HG03432 (cell line): Measurements from ENCODE around the gene CWC27.

Experiments used
- ATAC-seq: cut with Tn5 transposase; IDR thresholded peaks from one replicate; pipeline ENCODE4 v1.9.1; 2021; ENCODE audit warnings: mild to moderate bottlenecking, moderate library complexity; ENCODE audit not compliant: unreplicated experiment

CWC27 gene, protein sequence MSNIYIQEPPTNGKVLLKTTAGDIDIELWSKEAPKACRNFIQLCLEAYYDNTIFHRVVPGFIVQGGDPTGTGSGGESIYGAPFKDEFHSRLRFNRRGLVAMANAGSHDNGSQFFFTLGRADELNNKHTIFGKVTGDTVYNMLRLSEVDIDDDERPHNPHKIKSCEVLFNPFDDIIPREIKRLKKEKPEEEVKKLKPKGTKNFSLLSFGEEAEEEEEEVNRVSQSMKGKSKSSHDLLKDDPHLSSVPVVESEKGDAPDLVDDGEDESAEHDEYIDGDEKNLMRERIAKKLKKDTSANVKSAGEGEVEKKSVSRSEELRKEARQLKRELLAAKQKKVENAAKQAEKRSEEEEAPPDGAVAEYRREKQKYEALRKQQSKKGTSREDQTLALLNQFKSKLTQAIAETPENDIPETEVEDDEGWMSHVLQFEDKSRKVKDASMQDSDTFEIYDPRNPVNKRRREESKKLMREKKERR

DNA sequence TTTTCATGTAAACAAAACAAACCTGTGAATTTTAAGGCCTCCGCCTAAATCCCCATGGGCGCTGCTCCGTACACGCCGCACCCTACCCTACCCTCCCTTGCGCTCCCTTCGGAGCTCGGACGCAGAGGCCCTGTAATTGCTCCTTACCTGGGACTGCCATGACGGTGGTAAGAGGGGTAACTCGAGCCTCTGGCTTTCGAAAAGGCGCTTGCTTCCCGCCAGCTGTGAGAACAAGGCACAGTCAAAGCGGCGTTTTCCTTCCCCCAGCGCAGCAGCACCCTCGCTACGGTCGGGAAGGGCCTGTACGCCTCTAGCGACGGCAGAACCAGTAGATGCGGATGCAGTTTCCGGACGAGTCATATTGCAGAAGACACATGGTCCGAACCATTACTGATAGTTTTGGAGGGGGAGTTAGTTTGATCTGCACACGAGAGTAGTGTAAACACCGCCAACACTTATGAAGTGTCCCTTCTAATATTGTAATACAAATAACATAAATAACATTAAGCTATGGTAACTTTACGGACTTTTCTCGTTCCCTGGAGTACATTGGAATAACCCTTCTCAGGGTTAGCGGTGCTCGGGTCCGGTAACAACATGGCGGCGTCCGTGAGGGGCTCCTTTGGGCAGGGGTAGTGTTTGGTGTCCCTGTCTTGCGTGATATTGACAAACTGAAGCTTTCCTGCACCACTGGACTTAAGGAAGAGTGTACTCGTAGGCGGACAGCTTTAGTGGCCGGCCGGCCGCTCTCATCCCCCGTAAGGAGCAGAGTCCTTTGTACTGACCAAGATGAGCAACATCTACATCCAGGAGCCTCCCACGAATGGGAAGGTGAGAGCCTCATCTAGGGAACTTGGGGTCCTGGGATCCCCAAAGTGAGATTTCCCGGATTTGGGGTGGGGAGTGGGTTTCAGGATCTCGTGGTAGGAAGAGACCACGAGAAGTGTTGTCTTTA lies at the start of gene CWC27, which contains the start of gene SREK1IP1:
TSS of gene CWC27 (plus strand) at position 573 of the 955 bp plus-strand sequence. CDS start at position 790, 217 bp downstream.
TSS of gene SREK1IP1 (minus strand) at position 334 of the 955 bp plus-strand sequence. CDS start at position 160, 174 bp downstream.
- peak; percentile 98 for ATAC-seq

DNA sequence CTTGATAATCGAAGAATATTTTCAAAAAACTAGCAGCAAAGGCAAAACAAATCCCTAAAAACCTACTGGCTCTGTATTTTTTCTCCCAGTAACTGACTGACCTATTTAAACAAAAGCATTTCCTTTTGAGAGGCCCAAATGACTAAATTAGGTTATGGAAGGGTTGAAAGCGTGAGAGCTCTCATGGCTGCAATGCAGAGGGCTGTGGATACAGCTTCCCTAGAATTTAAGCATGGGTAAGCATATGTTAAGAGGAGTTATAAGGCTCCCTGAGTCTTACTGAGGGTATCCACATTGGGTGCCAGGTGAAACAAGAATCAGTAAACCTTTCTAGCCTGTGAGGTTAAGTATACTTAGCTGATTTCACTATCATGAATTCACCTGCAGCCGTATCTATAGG lies 46.1 kb upstream of the CWC27 start:
- no peak for ATAC-seq

DNA sequence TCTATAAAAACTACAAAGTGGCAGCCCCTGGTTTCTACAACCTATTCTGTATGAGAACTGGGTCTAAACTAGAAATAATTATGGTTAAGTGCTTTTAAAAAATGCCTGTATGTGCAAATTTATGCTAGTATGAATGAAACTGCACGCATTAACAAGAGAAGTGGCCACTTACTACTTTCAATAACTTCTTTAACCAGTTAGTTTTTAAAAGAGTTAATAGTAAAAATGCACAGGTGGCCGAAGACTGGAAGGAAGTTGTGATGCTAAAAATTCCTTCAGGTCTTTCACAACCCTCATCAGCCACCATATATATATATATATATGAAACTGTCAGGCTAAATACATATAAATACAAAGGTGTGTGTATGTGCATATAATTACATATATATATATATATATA lies 41.6 kb upstream of the CWC27 start:
- ATAC-seq = no peak

DNA sequence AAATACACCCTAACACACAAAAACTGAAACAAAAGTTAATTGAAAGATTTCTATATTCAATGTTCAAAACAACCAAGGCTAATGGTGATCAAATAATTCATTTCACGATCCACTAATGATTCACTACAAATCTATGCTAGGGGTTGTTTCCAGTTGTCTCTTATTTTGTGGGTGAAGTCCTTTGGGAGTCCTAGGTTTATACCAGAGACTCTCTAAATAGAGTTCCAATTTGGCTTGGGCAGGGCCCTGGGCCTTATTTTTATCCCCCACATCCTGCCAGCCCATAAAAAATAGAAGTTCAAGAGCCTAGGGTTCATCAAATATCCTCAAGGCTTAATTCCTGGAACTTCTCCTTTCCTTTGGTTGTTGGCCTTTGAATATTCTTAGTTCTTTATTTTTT lies 26.3 kb upstream of the CWC27 start:
- ATAC-seq = no peak

DNA sequence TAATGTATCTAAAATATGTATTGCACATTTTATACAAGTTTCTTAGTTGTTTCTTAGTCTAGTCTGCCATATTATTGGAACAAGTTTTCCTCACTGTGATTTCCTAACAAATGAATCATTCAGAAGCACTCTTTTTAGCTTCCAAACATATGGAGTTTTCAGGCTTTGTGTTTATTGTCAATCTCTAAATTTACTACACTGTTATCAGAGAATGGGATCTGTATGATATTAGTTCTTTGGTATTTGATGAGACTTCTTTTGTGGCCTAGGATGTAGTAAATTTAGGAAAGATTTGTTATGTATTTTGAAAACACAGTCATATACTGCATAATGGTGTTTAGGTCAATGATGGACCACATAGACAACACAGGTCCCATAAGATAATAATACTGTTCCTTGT lies 25.9 kb upstream of the CWC27 start:
- ATAC-seq = no peak

DNA sequence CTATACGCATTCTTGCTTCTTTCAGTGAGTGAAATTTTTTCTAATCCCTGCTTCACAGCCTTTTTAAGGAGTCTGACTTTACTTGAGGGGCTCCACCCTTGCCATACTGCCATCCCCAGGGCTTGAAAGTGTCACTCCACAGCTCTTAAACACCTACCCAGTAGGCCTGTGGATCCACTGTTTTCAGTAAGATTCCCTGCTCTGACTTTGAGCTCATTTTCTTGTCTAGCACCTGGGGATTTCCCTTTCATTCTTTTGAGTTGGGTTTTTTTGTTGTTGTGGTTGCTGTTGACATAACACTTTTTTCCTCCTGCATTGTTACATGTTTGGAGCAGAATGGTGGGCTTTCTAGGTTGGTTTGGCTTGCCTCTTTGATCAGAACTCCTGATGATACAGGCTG lies 23.8 kb upstream of the CWC27 start:
- no peak for ATAC-seq

DNA sequence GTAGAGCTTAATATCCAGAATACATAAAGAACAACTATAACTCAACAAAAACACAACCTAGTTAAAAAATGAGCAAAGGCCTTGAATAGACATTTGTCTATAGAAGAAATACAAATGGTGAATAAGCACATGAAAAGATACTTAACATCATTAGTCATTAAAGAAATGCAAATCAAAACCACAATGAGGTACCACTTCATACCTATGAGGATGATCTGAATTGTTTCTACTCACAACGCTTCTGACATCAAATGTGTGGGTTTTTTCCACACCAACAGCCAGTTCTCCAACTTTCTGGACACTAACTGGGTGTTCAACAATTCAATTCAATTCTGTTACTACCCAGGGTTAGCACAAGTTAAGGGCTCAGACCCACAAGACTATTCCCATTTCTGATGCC lies 22.3 kb upstream of the CWC27 start:
- ATAC-seq = no peak

DNA sequence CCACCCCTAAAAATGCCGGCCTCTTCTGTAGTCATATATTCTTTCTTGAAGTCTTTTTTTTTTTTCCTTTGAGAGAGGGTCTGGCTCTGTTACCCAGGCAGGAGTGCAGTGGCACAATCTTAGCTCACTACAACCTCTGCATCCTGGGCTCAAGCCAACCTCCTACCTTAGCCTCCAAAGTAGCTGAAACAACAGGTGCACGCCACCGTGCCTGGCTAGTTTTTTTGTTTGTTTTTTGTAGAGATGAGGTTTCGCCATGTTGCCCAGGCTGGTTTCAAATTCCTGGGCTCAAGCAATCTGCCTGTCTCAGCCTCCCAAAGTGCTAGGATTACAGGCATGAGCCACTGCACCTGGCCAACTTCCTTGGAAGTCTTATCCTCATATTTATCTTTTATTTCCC lies 19.3 kb upstream of the CWC27 start:
- no peak for ATAC-seq

DNA sequence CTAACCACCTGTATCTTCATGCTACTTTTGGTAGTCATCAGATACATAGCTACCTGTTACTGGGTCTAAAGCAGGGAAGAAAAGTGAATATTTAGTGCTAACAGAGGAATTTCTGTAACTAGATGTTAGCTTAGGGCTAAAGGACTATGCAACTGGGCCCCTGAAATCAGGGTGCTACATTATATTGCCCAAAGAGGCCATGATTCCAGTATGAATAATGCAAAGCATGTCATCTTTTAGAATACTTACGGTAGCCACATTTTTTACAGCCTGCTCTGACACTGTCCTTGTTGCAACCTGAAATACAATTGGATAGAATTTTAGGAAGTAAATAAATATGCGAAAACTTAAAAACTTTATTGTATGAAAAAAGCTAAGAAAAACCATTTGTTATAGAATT lies 14.7 kb upstream of the CWC27 start:
- no peak for ATAC-seq

DNA sequence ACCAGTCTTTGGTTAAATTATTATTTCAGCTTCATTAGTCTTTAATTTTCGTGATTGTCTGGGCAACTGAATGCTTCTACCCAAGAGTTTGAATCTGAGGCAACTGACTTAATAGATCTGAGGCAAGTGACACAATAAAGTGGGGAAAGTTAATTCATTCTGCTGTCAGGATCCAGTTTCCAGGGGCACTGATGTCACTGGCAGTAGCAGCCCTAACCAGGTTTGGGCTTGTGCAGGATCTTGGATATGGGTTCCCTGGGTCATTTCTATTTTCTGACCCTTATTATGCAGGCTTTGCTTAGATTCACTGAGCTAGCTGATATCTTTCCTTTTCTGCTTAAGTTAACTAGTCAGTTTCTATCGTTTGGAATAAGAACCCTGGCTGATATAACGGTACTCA lies 9.8 kb upstream of the CWC27 start:
- no peak for ATAC-seq

DNA sequence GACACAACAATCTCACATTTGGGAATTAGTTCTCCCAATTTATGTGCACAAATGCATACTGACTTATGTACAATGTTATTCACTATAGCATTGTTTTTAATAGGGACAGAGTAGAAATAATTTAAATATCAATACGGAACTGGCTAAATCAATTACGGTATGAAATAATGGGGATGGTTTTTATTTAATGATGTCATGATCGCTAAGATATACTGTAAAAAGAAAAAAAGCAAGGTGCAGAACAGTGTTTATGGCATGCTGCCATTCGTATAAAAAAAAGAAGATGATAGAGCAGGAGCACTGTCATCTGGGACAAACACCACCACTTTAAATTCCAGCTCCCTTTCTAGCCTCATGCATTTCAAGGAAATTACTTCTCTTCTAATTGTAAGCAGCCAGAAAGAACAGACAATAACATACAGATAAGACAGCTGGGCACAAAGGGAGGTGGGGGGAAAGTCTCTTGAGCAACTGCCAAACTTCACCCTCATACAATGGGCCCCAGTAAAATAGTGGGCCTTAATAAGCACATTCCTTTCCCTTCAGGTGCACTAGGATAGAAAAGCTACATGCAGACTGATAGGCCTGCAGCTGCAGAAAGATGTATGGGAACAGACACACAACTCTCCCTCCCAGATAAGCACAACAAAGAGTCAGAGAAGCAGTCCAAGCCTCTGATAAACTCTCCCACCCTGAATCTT lies 8.6 kb upstream of the CWC27 start:
- no peak for ATAC-seq

DNA sequence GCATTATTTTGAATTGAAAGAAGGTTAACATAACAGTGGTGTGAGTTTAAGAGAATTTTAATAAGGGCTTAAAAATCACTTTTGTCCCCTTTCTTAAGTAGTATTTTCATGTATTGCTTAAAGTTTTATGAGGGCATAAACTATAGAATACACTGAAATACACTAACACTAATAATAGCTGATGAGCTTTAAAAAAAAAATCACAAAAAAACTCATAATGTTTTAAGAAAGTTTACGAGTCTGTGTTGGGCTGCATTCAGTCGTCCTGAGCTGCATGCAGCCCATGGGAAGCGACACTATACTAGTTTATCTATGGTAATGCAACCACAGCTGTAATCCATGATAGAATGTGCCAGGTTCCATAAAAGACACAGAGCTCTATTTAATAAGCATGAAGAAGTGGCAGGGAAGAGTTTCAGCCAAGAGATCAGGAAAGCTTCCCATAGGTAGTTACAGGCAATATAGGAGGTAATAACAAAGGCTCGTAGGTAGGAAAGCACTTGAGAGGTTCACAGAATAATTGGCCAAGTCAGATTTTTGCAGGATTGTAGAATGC lies 4.7 kb upstream of the CWC27 start:
- no peak for ATAC-seq

DNA sequence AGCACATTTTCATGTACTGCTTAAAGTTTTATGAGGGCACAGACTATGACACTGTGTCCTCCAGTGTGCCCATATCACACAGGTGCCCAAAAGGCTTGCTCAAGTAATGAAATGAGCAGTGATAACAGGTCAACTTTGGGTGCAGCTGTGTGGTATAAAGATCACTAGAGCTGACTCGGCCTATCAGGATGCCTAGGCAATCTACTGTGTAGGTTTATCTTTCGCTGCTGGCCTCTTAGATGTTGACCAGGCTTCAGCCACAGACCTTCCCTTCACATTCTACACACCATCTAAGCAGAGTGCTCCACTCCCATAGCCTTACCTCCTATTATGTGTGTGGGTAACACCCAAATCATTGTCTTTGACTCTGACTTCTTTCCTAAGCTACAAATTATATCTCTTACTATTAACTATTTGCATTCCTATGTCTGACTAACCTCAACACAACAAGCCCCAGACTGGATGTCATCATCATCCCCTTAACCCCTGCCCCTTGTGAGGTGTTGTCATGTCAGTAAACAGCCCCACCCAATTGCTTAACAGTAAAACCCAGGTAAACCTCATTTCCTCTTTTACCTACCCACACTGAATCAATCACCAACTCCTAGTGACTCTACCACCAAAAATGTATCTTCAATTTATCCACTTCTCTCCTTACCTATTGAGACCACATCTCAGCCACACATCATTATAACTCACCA lies 2.8 kb upstream of the CWC27 start:
- no peak for ATAC-seq

DNA sequence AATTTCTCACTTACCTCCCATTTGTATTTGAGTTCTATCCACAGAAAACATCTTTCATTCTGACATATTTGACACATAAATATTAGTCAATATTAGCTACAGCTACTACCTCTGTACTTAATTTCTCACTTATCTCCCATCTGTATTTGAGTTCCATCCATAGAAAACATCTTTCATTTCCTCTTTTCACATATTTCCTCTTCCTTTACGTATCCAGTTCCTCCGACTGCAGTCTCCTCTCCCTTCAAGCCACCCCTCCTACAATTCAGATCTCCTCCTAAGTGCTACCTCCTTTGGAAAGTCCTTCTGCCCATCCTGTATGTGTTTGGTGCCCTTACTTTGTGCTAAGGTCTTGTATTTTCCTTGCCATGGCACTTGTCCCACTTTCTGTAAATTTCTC lies 1.8 kb upstream of the CWC27 start:
- ATAC-seq = no peak

DNA sequence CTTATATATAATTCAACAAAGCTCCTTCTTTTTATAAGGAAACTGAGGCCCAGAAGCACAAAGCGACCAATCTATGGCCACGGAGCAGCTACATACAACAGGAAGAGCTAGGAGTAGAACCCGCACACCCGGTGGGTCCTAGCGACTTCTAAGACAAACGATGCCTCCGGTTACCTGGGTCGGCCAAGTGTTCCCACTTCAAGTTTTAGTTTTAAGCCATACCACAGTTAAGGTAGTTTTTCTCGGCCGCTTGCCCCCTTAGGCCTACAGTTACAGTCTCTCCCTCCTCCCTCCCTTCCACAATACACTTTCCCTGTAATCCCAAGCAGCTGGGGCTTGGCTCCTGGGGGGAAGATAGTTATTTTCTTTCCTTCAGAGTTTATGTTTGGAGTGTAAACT lies 772 bp upstream of the CWC27 start:
- peak; percentile 16 for ATAC-seq

DNA sequence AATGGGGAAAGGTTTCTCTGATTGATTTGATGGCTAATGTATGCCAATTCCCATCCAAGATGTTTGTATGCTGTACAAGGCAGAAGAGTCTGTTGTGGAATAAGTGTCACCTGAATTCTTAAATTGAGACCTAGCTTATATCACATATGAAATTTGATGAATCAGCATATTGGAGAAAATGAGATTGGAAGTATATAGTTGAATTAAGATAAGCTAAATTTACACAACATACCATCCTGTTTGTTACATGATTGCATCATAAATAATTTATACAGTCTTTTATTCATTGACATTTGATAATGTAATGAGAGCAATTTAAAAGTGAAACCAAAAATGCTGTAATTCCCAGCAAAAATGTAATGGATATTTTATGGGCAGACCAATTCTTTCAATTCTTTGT lies 1.1 kb downstream of the CWC27 start:
- no peak for ATAC-seq

DNA sequence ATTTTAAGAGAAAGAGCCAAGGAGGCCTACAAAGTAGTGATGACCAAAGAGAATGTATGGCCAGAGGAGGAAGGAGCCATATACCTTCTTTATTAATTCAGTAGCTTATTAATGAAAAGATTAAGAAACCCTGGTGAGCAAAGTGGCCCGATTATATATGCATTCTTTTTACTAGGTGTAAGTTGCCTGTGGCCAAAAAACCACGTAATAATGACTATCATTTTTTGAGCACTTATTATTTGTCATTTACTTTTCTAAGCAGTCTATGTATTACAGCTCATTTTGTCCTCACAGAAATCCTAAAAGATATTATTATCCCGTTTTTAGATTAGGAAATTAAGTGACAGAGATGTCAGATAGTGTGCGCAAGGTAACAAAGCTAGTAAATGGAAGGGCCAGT lies 3.0 kb downstream of the CWC27 start:
- no peak for ATAC-seq

DNA sequence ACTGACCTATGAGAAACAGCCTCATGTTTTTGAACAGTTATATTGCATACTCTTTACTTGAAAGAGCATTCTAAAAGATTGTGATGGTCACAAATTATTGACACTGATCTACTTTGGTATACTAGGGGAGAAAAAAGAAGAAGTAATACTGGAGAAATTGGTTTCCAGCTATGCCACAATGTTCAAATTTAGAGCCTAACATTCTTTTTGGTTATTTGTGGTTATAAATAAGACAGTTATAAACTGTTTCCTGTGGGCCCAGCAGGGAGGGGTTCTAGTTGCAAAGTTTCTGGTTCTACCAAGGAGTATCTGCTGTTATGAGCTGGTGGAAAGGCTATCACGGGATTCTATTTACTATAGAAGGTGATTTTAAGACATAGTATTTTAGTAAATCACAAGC lies 4.8 kb downstream of the CWC27 start:
- ATAC-seq = peak; percentile 60

DNA sequence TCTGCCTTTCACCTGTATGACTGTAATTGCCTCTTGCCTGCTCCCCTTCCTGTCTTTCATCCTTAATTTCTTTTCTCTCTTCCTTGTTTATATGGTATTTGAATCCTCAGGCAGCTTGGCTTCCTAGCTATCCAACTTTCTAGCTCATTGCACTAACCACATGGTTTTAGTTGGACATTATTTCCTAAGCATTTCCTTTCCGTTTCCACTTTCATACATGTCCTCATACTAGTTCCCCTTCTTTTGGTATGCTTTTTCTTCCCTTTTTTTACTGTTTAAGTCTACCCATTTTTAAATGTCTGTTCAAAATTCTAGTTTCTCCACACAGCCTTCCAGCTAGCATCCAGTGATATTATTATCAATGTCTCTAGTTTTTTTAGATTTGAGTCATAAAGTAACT lies 6.6 kb downstream of the CWC27 start:
- no peak for ATAC-seq

DNA sequence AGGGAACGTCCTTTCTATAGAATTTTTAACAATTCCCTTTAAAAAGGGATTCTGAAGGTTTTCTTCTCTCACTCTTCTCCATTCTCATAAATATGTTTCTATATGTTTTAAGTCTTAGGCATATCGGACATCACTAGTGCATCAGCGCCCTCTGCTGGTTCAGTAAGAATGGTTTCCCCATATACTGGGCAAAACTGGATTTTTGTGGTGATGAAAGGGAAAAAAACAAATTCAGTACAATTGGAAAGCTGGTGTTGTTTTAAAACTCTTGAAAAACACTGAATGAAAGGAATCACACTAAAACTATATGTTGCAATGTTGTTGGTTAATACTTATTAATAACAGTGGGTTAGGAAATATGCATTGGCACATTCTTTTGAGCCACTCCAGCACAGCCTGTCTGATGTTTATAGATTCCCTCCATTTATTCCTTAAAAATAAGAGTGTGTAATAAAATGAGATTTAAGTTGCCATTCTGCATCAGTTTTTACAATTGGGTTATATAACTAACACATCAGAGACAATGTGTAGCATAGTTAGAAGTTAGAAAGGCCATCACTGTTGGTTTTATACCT lies 15.8 kb downstream of the CWC27 start:
- ATAC-seq = peak; percentile 87
